NCI-H146 (cell line): ENCODE data around the gene NCK2.
"Not testable (repeated sequence)": the region's sequence is repeated elsewhere in the genome, so short reads cannot be mapped to it uniquely, and the experiment has no call there.

ENCODE experiments used
- DNase-seq: peaks from one replicate; lab custom pipeline; 2025; lab: John Stamatoyannopoulos, UW

The NCK2 gene

GRCh38 chr2:105756435-105756834, 11.7 kb downstream of the NCK2 start:
- DNase-seq, result no peak

GRCh38 chr2:105756865-105757264, 12.2 kb downstream of the NCK2 start:
- DNase-seq, result not testable (repeated sequence)

GRCh38 chr2:105757433-105757832, 12.7 kb downstream of the NCK2 start:
- no peak for DNase-seq

- no peak for DNase-seq
These were observed 15.5 kb downstream of the NCK2 start for GRCh38 chr2:105760191-105760590.

- DNase-seq, result no peak
These were observed 16.1 kb downstream of the NCK2 start for GRCh38 chr2:105760639-105761337.

GRCh38 chr2:105761931-105762515, 17.3 kb downstream of the NCK2 start:
- DNase-seq, result no peak

GRCh38 chr2:105763076-105763475, 18.4 kb downstream of the NCK2 start:
- DNase-seq, result no peak

GRCh38 chr2:105764059-105764458, 19.3 kb downstream of the NCK2 start:
- no peak for DNase-seq

GRCh38 chr2:105765415-105766299, 20.9 kb downstream of the NCK2 start:
- no peak for DNase-seq

- DNase-seq, result no peak
These were observed 21.7 kb downstream of the NCK2 start for GRCh38 chr2:105766300-105766866.

GRCh38 chr2:105768176-105768575, 23.5 kb downstream of the NCK2 start:
- DNase-seq, result no peak

GRCh38 chr2:105768961-105769452, 24.3 kb downstream of the NCK2 start:
- no peak for DNase-seq

- no peak for DNase-seq
These were observed 24.8 kb downstream of the NCK2 start for GRCh38 chr2:105769504-105769903.

GRCh38 chr2:105770149-105770548, 25.4 kb downstream of the NCK2 start:
- DNase-seq, result no peak

GRCh38 chr2:105771291-105771690, 26.6 kb downstream of the NCK2 start:
- not testable (repeated sequence) for DNase-seq

GRCh38 chr2:105771836-105772235, 27.1 kb downstream of the NCK2 start:
- no peak for DNase-seq

- no peak for DNase-seq
These were observed 27.6 kb downstream of the NCK2 start for GRCh38 chr2:105772362-105772761.

- DNase-seq, result no peak
These were observed 28.9 kb downstream of the NCK2 start for GRCh38 chr2:105773568-105773967.

GRCh38 chr2:105774781-105775337, 30.1 kb downstream of the NCK2 start:
- no peak for DNase-seq

GRCh38 chr2:105775809-105776559, 31.3 kb downstream of the NCK2 start:
- DNase-seq, result peak; percentile 43

GRCh38 chr2:105776560-105776928, 31.8 kb downstream of the NCK2 start:
- no peak for DNase-seq
